Activated T-helper 2 cell treated with anti-CD3 and anti-CD28 coated beads, Interferon-gamma antibody, Interleukin-2, Interleukin-4, amounts not matched to agents 10 μg/mL and 5 μg/mL and 100 μg/mL, durations not matched to agents 14 hours and 24 hours and 36 hours (primary cell): ENCODE results near the gene FOXD4. TPM values are rescaled to one million over a fixed set of nuclear protein-coding genes. Genes with fewer than 3 reads are reported as not detected.
"Not testable (repeated sequence)": the region's sequence is repeated elsewhere in the genome, so short reads cannot be mapped to it uniquely, and the experiment has no call there.

Source experiments
- DNase-seq: peaks from one replicate; pipeline ENCODE4 v3.0.0; 2021; ENCODE audit warnings: low spot score
- H3K27ac Mint-ChIP-seq: one replicate; pipeline ENCODE4 v1.8.0; 2021; ENCODE audit warnings: mixed read lengths
- H3K27me3 Mint-ChIP-seq: one replicate; pipeline ENCODE4 v1.8.0; 2021; ENCODE audit warnings: low read depth, mixed read lengths
- H3K36me3 Mint-ChIP-seq: one replicate; pipeline ENCODE4 v1.8.0; 2021; ENCODE audit warnings: low read depth, mixed read lengths
- H3K4me1 Mint-ChIP-seq: one replicate; pipeline ENCODE4 v1.8.0; 2021; ENCODE audit warnings: low read depth, mixed read lengths
- H3K4me3 Mint-ChIP-seq: one replicate; pipeline ENCODE4 v1.8.0; 2021; ENCODE audit warnings: low read depth, mild to moderate bottlenecking, moderate library complexity, mixed read lengths
- H3K9me3 Mint-ChIP-seq: one replicate; pipeline ENCODE4 v1.8.0; 2021; ENCODE audit warnings: mixed read lengths
- intact Hi-C: fragments of 100-400 bp; cut with micrococcal nuclease; formaldehyde crosslinking; loops from one replicate; pipeline ENCODE4 v1.15.1; 2023
- total RNA-seq: library from RNA; stranded (reverse); gene quantifications from 2 replicates; pipeline ENCODE4 v1.2.3, GENCODE V29; 2022

FOXD4 gene
- total RNA-seq, 1 donor from 2014 or later: not detected

DNA sequence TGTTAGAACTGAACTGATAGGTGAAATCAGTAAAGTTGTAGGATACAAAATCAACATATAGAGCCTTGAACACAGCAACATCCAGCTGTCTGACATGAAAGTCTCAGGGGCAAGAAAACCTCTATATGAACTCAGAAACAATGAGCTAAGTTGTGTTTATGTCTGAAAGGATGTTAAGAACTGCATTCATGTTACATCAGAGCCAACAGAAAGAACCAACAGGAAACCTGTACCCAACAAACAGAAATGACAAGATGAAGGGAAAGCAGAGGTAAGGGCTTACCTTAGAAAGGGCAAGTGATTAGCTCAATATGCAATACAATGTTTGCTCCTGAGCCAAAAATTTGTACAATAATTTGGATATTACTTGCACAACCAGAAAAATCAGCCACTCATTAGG lies 31.5 kb downstream of the FOXD4 start:
- H3K9me3 Mint-ChIP-seq: not testable (repeated sequence)
- peaks cover 20% of the 10 kb centered on the region for H3K27me3 Mint-ChIP-seq

DNA sequence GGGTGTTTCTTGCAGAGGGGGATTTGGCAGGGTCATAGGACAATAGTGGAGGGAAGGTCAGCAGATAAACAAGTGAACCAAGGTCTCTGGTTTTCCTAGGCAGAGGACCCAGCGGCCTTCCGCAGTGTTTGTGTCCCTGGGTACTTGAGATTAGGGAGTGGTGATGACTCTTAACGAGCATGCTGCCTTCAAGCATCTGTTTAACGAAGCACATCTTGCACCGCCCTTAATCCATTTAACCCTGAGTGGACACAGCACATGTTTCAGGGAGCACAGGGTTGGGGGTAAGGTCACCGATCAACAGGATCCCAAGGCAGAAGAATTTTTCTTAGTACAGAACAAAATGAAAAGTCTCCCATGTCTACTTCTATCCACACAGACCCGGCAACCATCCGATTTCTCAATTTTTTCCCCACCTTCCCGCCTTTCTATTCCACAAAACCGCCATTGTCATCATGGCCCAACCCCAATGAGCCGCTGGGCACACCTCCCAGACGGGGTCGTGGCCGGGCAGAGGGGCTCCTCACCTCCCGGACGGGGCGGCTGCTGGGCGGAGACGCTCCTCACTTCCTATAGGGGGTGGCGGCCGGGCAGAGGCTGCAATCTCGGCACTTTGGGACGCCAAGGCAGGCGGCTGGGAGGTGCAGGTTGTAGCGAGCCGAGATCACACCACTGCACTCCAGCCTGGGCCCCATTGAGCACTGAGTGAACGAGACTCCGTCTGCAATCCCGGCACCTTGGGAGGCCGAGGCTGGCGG lies 35.1 kb downstream of the FOXD4 start:
- H3K27ac Mint-ChIP-seq: not testable (repeated sequence)

More for the DNA sequence above, 31.5 kb downstream of the FOXD4 start:
- H3K4me1 Mint-ChIP-seq, intact Hi-C loops, H3K36me3 Mint-ChIP-seq, H3K27ac Mint-ChIP-seq, H3K4me3 Mint-ChIP-seq, DNase-seq: not testable (repeated sequence)

DNA sequence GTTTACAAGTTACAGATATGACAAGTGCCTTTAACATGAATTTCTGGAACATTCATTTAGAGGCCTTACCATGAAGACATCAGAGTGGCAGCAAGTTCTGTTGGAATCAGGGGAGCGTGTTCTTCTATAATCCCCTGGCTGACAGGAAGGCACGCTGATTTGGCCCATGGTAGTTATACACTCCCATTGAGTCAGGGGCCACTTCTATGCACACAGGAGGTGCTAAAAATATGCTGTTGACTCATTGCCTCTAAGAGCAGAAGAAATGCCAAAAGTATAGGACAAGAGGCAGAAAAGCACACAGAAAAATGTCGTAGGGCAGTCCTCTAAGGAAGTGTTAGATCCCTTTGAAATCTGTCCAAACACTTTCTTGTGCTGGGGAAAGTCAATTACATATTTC lies 39.9 kb downstream of the FOXD4 start:
- H3K4me3 Mint-ChIP-seq, H3K27ac Mint-ChIP-seq, intact Hi-C loops, H3K4me1 Mint-ChIP-seq, H3K9me3 Mint-ChIP-seq, H3K36me3 Mint-ChIP-seq, DNase-seq: not testable (repeated sequence)
- H3K27me3 Mint-ChIP-seq: peaks cover 24% of the 10 kb centered on the region

More for the DNA sequence above, 35.1 kb downstream of the FOXD4 start:
- DNase-seq, H3K9me3 Mint-ChIP-seq, H3K4me3 Mint-ChIP-seq, H3K36me3 Mint-ChIP-seq, intact Hi-C loops, H3K4me1 Mint-ChIP-seq: not testable (repeated sequence)
- H3K27me3 Mint-ChIP-seq: peaks cover 20% of the 10 kb centered on the region

DNA sequence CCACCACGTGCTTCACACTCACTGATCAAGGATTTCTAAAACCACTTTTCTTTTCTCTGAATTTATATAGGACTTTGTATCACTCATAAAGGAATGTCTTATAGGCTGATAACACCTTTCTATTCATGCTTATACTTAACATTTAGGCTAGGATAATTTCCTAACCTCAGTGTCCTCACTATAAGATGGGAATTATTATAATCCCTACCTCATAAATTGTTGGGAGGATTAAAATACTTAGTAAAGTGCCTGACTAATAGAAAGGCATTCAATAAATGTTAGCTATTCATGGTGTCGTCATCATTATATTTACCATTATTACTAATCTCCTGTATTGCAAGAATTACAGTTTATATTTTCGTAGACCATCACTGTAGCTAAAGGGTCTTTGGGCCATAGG lies 41.8 kb downstream of the FOXD4 start:
- H3K4me1 Mint-ChIP-seq, DNase-seq, intact Hi-C loops, H3K4me3 Mint-ChIP-seq, H3K27ac Mint-ChIP-seq, H3K9me3 Mint-ChIP-seq, H3K36me3 Mint-ChIP-seq: not testable (repeated sequence)
- peaks cover 22% of the 10 kb centered on the region for H3K27me3 Mint-ChIP-seq

DNA sequence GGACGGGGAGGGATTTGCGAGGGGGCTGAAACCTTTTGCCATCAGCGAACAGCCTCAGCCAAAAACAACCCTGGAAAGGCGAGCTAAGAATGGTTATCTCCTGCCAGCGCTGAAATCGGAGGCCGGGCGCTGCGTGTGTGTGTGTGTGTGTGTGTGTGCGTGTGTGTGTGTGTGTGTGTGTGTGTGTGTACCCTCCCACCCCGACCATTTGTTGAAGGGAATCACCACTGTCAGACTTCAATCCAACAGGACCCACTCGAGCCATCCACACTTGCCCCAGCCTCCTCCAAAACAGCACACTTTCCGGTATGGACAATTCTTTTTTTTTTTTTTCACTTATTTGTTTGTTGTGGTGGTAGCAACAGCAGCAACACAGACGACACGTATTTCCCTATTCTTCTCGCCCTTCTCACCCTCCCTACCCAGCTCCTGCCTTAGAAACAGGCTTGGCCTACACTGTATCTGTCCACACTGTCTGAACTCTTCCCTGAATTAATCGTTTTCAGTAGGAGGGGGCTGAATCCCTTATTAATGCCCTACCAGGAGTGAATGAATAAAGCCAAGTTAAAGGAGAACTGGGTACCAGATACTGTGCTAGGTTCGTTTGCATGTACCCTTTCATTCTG lies 44.2 kb downstream of the FOXD4 start:
- H3K4me1 Mint-ChIP-seq, intact Hi-C loops, H3K9me3 Mint-ChIP-seq, H3K27ac Mint-ChIP-seq, H3K36me3 Mint-ChIP-seq, DNase-seq: not testable (repeated sequence)
- Mint-ChIP-seq H3K4me3 (peak overlapping the region; percentile 38), H3K27me3 (peaks cover 18% of the 10 kb centered on the region)

DNA sequence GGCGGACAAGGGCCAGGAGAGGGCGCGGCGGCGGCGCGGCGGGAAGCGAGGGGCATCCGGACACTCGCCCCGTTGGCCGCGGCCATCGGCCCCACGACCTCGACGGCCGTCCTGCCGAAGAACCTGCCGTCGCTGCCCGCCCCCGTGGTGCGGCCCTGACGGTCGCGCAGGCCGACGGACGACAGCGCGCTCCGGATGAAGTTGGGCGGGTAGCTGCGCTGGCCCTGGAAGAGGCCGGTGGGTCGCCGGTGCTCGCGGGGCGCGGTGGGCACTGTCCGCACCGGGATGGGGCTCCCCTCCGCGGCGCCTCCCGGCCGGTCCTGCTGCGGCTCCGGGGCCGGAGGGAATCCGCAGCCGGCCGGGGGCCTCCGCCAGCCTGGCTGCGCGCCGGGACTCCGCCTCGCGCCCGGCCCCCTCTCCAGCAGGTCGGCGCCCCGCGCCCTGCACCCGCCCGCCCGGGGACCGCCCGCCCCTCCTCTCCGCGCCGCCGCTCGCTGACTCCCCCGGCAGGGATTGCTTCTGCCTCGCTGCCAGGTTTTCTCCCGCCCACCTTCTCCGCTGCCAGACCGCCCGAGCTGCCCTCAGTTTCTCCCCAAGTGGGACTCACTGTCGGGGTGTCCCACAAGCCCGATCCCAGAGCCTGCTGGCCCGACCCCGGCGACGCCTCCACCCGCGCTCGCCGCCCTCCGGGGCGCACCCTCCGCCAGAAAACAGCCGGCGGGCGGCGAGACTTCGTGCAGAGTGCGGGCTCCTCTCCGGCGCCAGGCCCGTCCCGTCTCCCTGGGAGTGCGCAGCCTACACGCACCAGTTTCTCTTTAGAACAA lies 44.9 kb downstream of the FOXD4 start:
- H3K27me3 Mint-ChIP-seq: peaks cover 18% of the 10 kb centered on the region
- not testable (repeated sequence) for H3K4me1 Mint-ChIP-seq

More for the DNA sequence above, 44.9 kb downstream of the FOXD4 start:
- H3K36me3 Mint-ChIP-seq, DNase-seq, intact Hi-C loops, H3K27ac Mint-ChIP-seq, H3K9me3 Mint-ChIP-seq: not testable (repeated sequence)
- H3K4me3 Mint-ChIP-seq: peak overlapping the region; percentile 45

Other genes with a start within 250 kb of the FOXD4 start
- 17.8 and 20.5 TPM in 2 replicates for gene WASHC1, start 89.0 kb downstream of the FOXD4 start, total RNA-seq
- gene ZNG1A, start 60.6 kb upstream of the FOXD4 start, total RNA-seq: 28.9 and 32.7 TPM in 2 replicates
- 113 and 123 TPM in 2 replicates for gene DOCK8, start 96.4 kb upstream of the FOXD4 start, total RNA-seq